Spleen (tissue), 7 donors: ENCODE data around the gene HNRNPA2B1.

ENCODE experiments used
- POLR2A ChIP-seq, 3 donors: fragments of 450-650 bp; IDR thresholded peaks; one replicate each; pipeline ENCODE4 v1.5.1; 2017; ENCODE audit warnings: antibody characterized with exemption in 3 of 3, mild to moderate bottlenecking in 1 of 3
- TF ChIP-seq, protein P1 (sequence below), 11 experiments: fragments of 200-600 bp in 7 of 11; fragments of 450-650 bp in 4 of 11; sonication (generic) in 4 of 11; IDR thresholded peaks in 8 of 11; conservative IDR thresholded peaks in 3 of 11; 1 replicate in 7 of 11; 2 replicates in 4 of 11; pipeline versions ENCODE4 v1.4.0 to v1.8.0; 2016 to 2021; ENCODE audit warnings: antibody characterized with exemption in 11 of 11, inconsistent platforms in 4 of 11, mild to moderate bottlenecking in 1 of 11
- donor health status: DM: no; HTN: no; CAD: no; lungs with moderate emphysema.
- donor health status: DM: no; HTN: no; CAD: no.
- donor health status: DM: no; HTN: no; CAD: no.

DNA sequence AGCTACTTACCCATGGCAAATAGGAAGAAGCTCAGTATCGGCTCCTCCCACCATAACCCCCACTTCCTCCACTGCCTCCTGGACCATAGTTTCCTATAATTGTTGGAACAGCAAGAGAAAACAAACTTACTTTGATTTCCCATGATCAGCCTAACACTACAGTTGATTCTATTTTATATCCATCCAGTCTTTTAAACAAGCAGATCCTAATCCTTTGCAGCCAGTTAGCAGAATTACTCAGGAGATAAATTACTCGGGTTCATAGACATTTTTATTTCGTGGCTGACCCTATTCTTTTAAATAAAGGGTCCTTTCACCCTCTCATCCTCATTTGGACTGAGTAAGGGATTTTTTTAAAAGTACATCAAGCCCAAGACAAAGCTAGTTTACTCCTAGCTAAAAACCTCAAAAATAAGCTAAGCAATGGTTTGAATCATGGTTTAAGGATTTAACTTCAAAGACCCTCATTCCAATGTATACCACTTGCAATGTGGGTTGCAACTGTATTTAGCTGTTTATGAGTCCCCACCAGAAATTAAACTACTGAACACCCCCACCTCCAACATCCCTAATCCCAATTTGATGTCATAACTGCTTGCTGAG, 8.0 kb downstream of the HNRNPA2B1 start:
- TF ChIP-seq, protein P1, sequence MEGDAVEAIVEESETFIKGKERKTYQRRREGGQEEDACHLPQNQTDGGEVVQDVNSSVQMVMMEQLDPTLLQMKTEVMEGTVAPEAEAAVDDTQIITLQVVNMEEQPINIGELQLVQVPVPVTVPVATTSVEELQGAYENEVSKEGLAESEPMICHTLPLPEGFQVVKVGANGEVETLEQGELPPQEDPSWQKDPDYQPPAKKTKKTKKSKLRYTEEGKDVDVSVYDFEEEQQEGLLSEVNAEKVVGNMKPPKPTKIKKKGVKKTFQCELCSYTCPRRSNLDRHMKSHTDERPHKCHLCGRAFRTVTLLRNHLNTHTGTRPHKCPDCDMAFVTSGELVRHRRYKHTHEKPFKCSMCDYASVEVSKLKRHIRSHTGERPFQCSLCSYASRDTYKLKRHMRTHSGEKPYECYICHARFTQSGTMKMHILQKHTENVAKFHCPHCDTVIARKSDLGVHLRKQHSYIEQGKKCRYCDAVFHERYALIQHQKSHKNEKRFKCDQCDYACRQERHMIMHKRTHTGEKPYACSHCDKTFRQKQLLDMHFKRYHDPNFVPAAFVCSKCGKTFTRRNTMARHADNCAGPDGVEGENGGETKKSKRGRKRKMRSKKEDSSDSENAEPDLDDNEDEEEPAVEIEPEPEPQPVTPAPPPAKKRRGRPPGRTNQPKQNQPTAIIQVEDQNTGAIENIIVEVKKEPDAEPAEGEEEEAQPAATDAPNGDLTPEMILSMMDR (IDR thresholded peaks at IDR 0.05 in 8 of 11, conservative IDR thresholded peaks at IDR 0.05 in 3 of 11) = no peak
- no peak for TF ChIP-seq POLR2A (IDR thresholded peaks at IDR 0.05)
